ENCODE results near the gene STOML1. TPM values are rescaled to one million over a fixed set of nuclear protein-coding genes. Genes with fewer than 3 reads are reported as not detected.

Gene STOML1
- total and polyA plus RNA-seq, 2 experiments from 2014 or later, result 2.3 to 2.4 TPM

GRCh38 chr15:73983211-73983727, 8.8 kb downstream of the STOML1 start:
- H3K36me3 Mint-ChIP-seq (ENCODE audit: low read depth), result no peaks in the 10 kb centered on the region; the same call in 2 of the 3 replicates
- Histone ChIP-seq H4K20me1 (replicated peaks; ENCODE audit: insufficient read depth) (no peaks in the 10 kb centered on the region), H3K4me3 (no peak overlapping the region), H3K4me1 (ENCODE audit: insufficient read depth) (no peaks in the 10 kb centered on the region), H3K36me3 (ENCODE audit: insufficient read depth) (no peaks in the 10 kb centered on the region), H3K4me2 (no peak overlapping the region), H3K79me2 (replicated peaks; ENCODE audit: insufficient read depth) (no peaks in the 10 kb centered on the region), H3F3A (replicated peaks; ENCODE audit: low read depth) (no peaks in the 10 kb centered on the region), H3K27me3 (ENCODE audit: insufficient read depth) (no peaks in the 10 kb centered on the region), H2AFZ (no peak overlapping the region), H3K9me2 (ENCODE audit: insufficient read depth) (no peaks in the 10 kb centered on the region), H3K27ac (ENCODE audit: low read depth) (no peak overlapping the region)
- H3K9me3 Mint-ChIP-seq, result no peaks in the 10 kb centered on the region
- H3K27me3 Mint-ChIP-seq (ENCODE audit: insufficient read depth, low read depth, poor library complexity), result peaks cover 12% of the 10 kb centered on the region
- no peaks in the 10 kb centered on the region; the same call in 2 of the 3 replicates for H3K4me1 Mint-ChIP-seq
- no peak for TF ChIP-seq NANOG (IDR thresholded peaks at IDR 0.05; ENCODE audit: borderline replicate concordance)
- TF ChIP-seq, protein P1, sequence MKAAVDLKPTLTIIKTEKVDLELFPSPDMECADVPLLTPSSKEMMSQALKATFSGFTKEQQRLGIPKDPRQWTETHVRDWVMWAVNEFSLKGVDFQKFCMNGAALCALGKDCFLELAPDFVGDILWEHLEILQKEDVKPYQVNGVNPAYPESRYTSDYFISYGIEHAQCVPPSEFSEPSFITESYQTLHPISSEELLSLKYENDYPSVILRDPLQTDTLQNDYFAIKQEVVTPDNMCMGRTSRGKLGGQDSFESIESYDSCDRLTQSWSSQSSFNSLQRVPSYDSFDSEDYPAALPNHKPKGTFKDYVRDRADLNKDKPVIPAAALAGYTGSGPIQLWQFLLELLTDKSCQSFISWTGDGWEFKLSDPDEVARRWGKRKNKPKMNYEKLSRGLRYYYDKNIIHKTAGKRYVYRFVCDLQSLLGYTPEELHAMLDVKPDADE (IDR thresholded peaks at IDR 0.05), result no peak
- no peak for TF ChIP-seq STAT1 (IDR thresholded peaks at IDR 0.05; ENCODE audit: unreplicated experiment)
- TF ChIP-seq EZH2 (IDR thresholded peaks at IDR 0.05; ENCODE audit: low read depth, unreplicated experiment), result no peak
- TF ChIP-seq EZH2phosphoT487 (IDR thresholded peaks at IDR 0.05; ENCODE audit: unreplicated experiment), result no peak
- TF ChIP-seq JUNB (IDR thresholded peaks at IDR 0.05; ENCODE audit: unreplicated experiment), result no peak
- TF ChIP-seq ZNF114 (CRISPR knock-in tag; IDR thresholded peaks at IDR 0.05), result no peak
- TF ChIP-seq CTCF (conservative IDR thresholded peaks at IDR 0.05; ENCODE audit: low read depth in 2 of 2), result no peak
- no peak for TF ChIP-seq REST (IDR thresholded peaks at IDR 0.05; ENCODE audit: unreplicated experiment)
- TF ChIP-seq POLR2AphosphoS5 (IDR thresholded peaks at IDR 0.05; ENCODE audit: low read depth), result no peak
- TF ChIP-seq, protein P2, sequence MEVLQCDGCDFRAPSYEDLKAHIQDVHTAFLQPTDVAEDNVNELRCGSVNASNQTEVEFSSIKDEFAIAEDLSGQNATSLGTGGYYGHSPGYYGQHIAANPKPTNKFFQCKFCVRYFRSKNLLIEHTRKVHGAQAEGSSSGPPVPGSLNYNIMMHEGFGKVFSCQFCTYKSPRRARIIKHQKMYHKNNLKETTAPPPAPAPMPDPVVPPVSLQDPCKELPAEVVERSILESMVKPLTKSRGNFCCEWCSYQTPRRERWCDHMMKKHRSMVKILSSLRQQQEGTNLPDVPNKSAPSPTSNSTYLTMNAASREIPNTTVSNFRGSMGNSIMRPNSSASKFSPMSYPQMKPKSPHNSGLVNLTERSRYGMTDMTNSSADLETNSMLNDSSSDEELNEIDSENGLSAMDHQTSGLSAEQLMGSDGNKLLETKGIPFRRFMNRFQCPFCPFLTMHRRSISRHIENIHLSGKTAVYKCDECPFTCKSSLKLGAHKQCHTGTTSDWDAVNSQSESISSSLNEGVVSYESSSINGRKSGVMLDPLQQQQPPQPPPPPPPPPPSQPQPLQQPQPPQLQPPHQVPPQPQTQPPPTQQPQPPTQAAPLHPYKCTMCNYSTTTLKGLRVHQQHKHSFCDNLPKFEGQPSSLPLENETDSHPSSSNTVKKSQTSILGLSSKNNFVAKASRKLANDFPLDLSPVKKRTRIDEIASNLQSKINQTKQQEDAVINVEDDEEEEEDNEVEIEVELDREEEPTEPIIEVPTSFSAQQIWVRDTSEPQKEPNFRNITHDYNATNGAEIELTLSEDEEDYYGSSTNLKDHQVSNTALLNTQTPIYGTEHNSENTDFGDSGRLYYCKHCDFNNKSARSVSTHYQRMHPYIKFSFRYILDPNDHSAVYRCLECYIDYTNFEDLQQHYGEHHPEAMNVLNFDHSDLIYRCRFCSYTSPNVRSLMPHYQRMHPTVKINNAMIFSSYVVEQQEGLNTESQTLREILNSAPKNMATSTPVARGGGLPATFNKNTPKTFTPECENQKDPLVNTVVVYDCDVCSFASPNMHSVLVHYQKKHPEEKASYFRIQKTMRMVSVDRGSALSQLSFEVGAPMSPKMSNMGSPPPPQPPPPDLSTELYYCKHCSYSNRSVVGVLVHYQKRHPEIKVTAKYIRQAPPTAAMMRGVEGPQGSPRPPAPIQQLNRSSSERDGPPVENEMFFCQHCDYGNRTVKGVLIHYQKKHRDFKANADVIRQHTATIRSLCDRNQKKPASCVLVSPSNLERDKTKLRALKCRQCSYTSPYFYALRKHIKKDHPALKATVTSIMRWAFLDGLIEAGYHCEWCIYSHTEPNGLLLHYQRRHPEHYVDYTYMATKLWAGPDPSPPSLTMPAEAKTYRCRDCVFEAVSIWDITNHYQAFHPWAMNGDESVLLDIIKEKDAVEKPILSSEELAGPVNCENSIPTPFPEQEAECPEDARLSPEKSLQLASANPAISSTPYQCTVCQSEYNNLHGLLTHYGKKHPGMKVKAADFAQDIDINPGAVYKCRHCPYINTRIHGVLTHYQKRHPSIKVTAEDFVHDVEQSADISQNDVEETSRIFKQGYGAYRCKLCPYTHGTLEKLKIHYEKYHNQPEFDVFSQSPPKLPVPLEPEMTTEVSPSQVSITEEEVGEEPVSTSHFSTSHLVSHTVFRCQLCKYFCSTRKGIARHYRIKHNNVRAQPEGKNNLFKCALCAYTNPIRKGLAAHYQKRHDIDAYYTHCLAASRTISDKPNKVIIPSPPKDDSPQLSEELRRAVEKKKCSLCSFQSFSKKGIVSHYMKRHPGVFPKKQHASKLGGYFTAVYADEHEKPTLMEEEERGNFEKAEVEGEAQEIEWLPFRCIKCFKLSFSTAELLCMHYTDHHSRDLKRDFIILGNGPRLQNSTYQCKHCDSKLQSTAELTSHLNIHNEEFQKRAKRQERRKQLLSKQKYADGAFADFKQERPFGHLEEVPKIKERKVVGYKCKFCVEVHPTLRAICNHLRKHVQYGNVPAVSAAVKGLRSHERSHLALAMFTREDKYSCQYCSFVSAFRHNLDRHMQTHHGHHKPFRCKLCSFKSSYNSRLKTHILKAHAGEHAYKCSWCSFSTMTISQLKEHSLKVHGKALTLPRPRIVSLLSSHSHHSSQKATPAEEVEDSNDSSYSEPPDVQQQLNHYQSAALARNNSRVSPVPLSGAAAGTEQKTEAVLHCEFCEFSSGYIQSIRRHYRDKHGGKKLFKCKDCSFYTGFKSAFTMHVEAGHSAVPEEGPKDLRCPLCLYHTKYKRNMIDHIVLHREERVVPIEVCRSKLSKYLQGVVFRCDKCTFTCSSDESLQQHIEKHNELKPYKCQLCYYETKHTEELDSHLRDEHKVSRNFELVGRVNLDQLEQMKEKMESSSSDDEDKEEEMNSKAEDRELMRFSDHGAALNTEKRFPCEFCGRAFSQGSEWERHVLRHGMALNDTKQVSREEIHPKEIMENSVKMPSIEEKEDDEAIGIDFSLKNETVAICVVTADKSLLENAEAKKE (CRISPR knock-in tag; IDR thresholded peaks at IDR 0.05), result no peak
- no peak for TF ChIP-seq ZNF331 (CRISPR knock-in tag; IDR thresholded peaks at IDR 0.05; ENCODE audit: low read depth)
- no peak for TF ChIP-seq CREB1 (CRISPR knock-in tag; IDR thresholded peaks at IDR 0.05; ENCODE audit: low read depth)
- ATAC-seq, result no peak
- no peak overlapping the region for H3K27ac Mint-ChIP-seq
- no peak for DNase-seq (ENCODE audit: low spot score)
- no peak overlapping the region for H3K4me3 Mint-ChIP-seq
